Measurements from ENCODE around the gene ADPRM.

The ADPRM gene

DNA sequence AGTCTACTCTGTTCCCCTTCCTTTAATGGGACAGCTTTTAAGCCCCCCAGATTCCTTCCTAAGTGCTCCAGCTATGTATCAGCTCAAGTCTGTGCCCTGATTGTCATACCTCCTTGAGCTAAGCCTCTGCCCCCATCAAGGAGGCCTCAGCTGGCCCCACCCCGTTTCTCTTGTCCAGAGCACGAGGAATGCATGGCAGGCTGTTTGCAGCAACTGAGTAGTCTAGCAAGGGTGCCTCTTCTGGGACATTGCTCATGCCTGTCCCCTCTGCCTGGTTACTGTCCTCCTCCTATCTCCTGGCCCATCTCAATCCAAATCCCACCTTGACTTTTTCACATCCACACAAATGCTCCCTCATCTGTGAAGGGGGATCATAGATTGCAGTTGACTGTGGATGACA, 60.3 kb downstream of the ADPRM start:
- POLR2A ChIA-PET = no interaction called here
- H3K4me1 ChIP-seq (ENCODE audit: control insufficient read depth, insufficient read depth, low read length) = no peaks in the 10 kb centered on the region
- CTCF ChIA-PET = interaction anchor here (0.9 to 1.0 kb wide), 2 partner anchors 21 to 87 kb away, joined by 3 to 4 read pairs; no protein-coding TSS in a partner anchor
- no peaks in the 10 kb centered on the region for H3K9me3 ChIP-seq (ENCODE audit: control insufficient read depth, insufficient read depth, low read depth, low read length)
- TF ChIP-seq KLF7 (tag by site-specific recombination; IDR thresholded peaks at IDR 0.05; ENCODE audit: borderline replicate concordance) (no peak), ZNF366 (tag by site-specific recombination; conservative IDR thresholded peaks at IDR 0.05) (no peak), ZNF221 (tag by site-specific recombination; IDR thresholded peaks at IDR 0.05; ENCODE audit: borderline replicate concordance) (no peak), PATZ1 (tag by site-specific recombination; IDR thresholded peaks at IDR 0.05) (no peak), ZNF521 (tag by site-specific recombination; IDR thresholded peaks at IDR 0.05) (no peak), ZBTB17 (tag by site-specific recombination; IDR thresholded peaks at IDR 0.05) (no peak), ZNF169 (tag by site-specific recombination; IDR thresholded peaks at IDR 0.05) (no peak), ZNF311 (tag by site-specific recombination; IDR thresholded peaks at IDR 0.05; ENCODE audit: borderline replicate concordance) (no peak), ZBTB7A (tag by site-specific recombination; IDR thresholded peaks at IDR 0.05; ENCODE audit: low read depth) (no peak), HOXD13 (CRISPR knock-in tag; IDR thresholded peaks at IDR 0.05; ENCODE audit: borderline replicate concordance) (no peak), ZNF341 (tag by site-specific recombination; IDR thresholded peaks at IDR 0.05; ENCODE audit: low read depth) (no peak), ZBTB6 (tag by site-specific recombination; IDR thresholded peaks at IDR 0.05) (no peak), PRDM1 (tag by site-specific recombination; IDR thresholded peaks at IDR 0.05) (no peak), ZNF701 (tag by site-specific recombination; IDR thresholded peaks at IDR 0.05) (no peak), ZNF585B (tag by site-specific recombination; IDR thresholded peaks at IDR 0.05) (no peak), ZNF223 (tag by site-specific recombination; IDR thresholded peaks at IDR 0.05) (no peak), ZNF571 (tag by site-specific recombination; IDR thresholded peaks at IDR 0.05) (no peak), ZNF214 (tag by site-specific recombination; IDR thresholded peaks at IDR 0.05; ENCODE audit: borderline replicate concordance) (no peak)
- TF ChIP-seq, protein P1, sequence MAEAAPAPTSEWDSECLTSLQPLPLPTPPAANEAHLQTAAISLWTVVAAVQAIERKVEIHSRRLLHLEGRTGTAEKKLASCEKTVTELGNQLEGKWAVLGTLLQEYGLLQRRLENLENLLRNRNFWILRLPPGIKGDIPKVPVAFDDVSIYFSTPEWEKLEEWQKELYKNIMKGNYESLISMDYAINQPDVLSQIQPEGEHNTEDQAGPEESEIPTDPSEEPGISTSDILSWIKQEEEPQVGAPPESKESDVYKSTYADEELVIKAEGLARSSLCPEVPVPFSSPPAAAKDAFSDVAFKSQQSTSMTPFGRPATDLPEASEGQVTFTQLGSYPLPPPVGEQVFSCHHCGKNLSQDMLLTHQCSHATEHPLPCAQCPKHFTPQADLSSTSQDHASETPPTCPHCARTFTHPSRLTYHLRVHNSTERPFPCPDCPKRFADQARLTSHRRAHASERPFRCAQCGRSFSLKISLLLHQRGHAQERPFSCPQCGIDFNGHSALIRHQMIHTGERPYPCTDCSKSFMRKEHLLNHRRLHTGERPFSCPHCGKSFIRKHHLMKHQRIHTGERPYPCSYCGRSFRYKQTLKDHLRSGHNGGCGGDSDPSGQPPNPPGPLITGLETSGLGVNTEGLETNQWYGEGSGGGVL (tag by site-specific recombination; IDR thresholded peaks at IDR 0.05) = no peak
- TF ChIP-seq, protein P2, sequence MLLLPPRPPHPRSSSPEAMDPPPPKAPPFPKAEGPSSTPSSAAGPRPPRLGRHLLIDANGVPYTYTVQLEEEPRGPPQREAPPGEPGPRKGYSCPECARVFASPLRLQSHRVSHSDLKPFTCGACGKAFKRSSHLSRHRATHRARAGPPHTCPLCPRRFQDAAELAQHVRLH (tag by site-specific recombination; IDR thresholded peaks at IDR 0.05) = no peak
- H3K36me3 ChIP-seq (ENCODE audit: control insufficient read depth in 2 of 2, insufficient read depth in 1 of 2, low read length in 2 of 2) = no peaks in the 10 kb centered on the region
- H3K4me3 ChIP-seq (ENCODE audit: low read depth, low read length) = no peak overlapping the region
- no peak overlapping the region for H3K27ac ChIP-seq (ENCODE audit: extremely low read depth, low read depth, low read length)

DNA sequence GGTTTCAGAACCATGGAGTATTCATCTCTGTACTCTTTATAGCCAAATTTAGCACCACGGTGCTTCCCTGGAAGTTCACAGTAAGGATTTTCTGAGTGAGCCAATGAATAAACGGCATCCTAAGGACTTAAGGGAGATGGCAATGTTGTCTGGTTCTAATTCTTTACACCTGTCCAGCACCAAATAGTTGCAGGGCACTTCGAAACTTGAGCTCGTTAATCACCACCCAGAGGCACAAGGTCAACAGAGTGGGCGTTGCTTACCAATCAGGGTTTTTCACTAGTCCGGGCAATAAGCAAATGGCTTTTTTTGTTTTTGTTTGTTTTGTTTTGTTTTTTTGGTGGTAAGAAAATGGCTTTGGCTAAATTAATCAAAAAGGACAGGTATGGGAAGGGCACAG, 60.7 kb downstream of the ADPRM start:
- POLR2A ChIA-PET = no interaction called here
- Histone ChIP-seq H3K4me1 (ENCODE audit: control insufficient read depth, insufficient read depth, low read length) (no peaks in the 10 kb centered on the region), H3K36me3 (ENCODE audit: control insufficient read depth in 2 of 2, insufficient read depth in 1 of 2, low read length in 2 of 2) (no peaks in the 10 kb centered on the region), H3K27ac (ENCODE audit: extremely low read depth, low read depth, low read length) (no peak overlapping the region), H3K4me3 (ENCODE audit: low read depth, low read length) (no peak overlapping the region), H3K9me3 (ENCODE audit: control insufficient read depth, insufficient read depth, low read depth, low read length) (no peaks in the 10 kb centered on the region)
- CTCF ChIA-PET = interaction anchor here (0.9 kb wide), 1 partner anchor 21 kb away, joined by 3 read pairs; no protein-coding TSS in a partner anchor
- TF ChIP-seq ZNF585B (tag by site-specific recombination; IDR thresholded peaks at IDR 0.05) (no peak), ZNF394 (tag by site-specific recombination; IDR thresholded peaks at IDR 0.05; ENCODE audit: borderline replicate concordance) (no peak), ZEB2 (tag by site-specific recombination; IDR thresholded peaks at IDR 0.05) (no peak), ZNF211 (tag by site-specific recombination; IDR thresholded peaks at IDR 0.05; ENCODE audit: low read depth) (no peak), PRDM2 (tag by site-specific recombination; IDR thresholded peaks at IDR 0.05; ENCODE audit: borderline replicate concordance) (no peak)

Data from HEK293 (cell line).